GM10266 (cell line): ENCODE data around the gene BDP1.
"Not testable (repeated sequence)": the region's sequence is repeated elsewhere in the genome, so short reads cannot be mapped to it uniquely, and the experiment has no call there.

Source experiments
- DNase-seq: peaks from one replicate; pipeline ENCODE4 v3.0.0; 2012; ENCODE audit errors: extremely low spot score
- CTCF ChIP-seq: IDR thresholded peaks from 2 replicates; pipeline ENCODE4 v1.5.1; 2012; ENCODE audit warnings: mild to moderate bottlenecking, low read depth; ENCODE audit not compliant: control insufficient read depth, insufficient read depth; ENCODE audit errors: missing control alignments

BDP1 gene

GRCh38 chr5:71455427-71456361 lies at the start of gene BDP1:
Gene BDP1 (plus strand): TSS chr5:71455651. CDS start chr5:71455878, 227 bp downstream.
- peak; percentile 87 for DNase-seq
- TF ChIP-seq CTCF, result peak; percentile 2

GRCh38 chr5:71410088-71410487 lies 45.4 kb upstream of the BDP1 start:
- not testable (repeated sequence) for DNase-seq

GRCh38 chr5:71415626-71416025 lies 39.8 kb upstream of the BDP1 start:
- DNase-seq, result not testable (repeated sequence)

- not testable (repeated sequence) for DNase-seq
Measured at GRCh38 chr5:71418026-71418425, 37.4 kb upstream of the BDP1 start.

- DNase-seq, result not testable (repeated sequence)
Measured at GRCh38 chr5:71421278-71421677, 34.2 kb upstream of the BDP1 start.

- not testable (repeated sequence) for DNase-seq
Measured at GRCh38 chr5:71423896-71424295, 31.6 kb upstream of the BDP1 start.

- DNase-seq, result not testable (repeated sequence)
Measured at GRCh38 chr5:71426686-71427474, 28.6 kb upstream of the BDP1 start.

- not testable (repeated sequence) for DNase-seq
Measured at GRCh38 chr5:71432410-71432809, 23.0 kb upstream of the BDP1 start.

GRCh38 chr5:71434825-71435224 lies 20.6 kb upstream of the BDP1 start:
- DNase-seq, result not testable (repeated sequence)

- DNase-seq, result not testable (repeated sequence)
Measured at GRCh38 chr5:71441564-71441963, 13.9 kb upstream of the BDP1 start.

GRCh38 chr5:71443891-71444290 lies 11.6 kb upstream of the BDP1 start:
- not testable (repeated sequence) for DNase-seq

- DNase-seq, result not testable (repeated sequence)
Measured at GRCh38 chr5:71445015-71445414, 10.4 kb upstream of the BDP1 start.

GRCh38 chr5:71445523-71446152 lies 9.8 kb upstream of the BDP1 start:
- not testable (repeated sequence) for DNase-seq

GRCh38 chr5:71446540-71447216 lies 8.8 kb upstream of the BDP1 start:
- DNase-seq, result not testable (repeated sequence)
